C4-2B (cell line): Measurements from ENCODE around the gene GLIPR1L2.

Source experiments
- ZFX ChIP-seq: fragments of 450-650 bp; IDR thresholded peaks from 2 replicates; pipeline ENCODE4 v1.6.1; 2017
- TF ChIP-seq, protein P1 (sequence below): fragments of 450-650 bp; conservative IDR thresholded peaks from 2 replicates; pipeline ENCODE4 v1.5.1; 2017; ENCODE audit warnings: mild to moderate bottlenecking

GRCh38 chr12:75481774-75482173 is 90.9 kb downstream of the GLIPR1L2 start:
- TF ChIP-seq, protein P1, sequence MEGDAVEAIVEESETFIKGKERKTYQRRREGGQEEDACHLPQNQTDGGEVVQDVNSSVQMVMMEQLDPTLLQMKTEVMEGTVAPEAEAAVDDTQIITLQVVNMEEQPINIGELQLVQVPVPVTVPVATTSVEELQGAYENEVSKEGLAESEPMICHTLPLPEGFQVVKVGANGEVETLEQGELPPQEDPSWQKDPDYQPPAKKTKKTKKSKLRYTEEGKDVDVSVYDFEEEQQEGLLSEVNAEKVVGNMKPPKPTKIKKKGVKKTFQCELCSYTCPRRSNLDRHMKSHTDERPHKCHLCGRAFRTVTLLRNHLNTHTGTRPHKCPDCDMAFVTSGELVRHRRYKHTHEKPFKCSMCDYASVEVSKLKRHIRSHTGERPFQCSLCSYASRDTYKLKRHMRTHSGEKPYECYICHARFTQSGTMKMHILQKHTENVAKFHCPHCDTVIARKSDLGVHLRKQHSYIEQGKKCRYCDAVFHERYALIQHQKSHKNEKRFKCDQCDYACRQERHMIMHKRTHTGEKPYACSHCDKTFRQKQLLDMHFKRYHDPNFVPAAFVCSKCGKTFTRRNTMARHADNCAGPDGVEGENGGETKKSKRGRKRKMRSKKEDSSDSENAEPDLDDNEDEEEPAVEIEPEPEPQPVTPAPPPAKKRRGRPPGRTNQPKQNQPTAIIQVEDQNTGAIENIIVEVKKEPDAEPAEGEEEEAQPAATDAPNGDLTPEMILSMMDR: no peak
- TF ChIP-seq ZFX: no peak
